T-cell (primary cell): ENCODE measurements around the gene GRWD1. TPM values are rescaled to one million over a fixed set of nuclear protein-coding genes. Genes with fewer than 3 reads are reported as not detected.

Source experiments
- ATAC-seq, 4 experiments: fragments of 200-7000 bp in 3 of 4; fragments of 150-1000 bp in 1 of 4; cut with Tn5 transposase; replicated peaks in 1 of 4; 1 replicate in 3 of 4; 2 replicates in 1 of 4; pipeline ENCODE4 v1.10.0; 2021; ENCODE audit warnings: moderate library complexity in 3 of 4, mild to moderate bottlenecking in 2 of 4, moderate number of reproducible peaks in 1 of 4
- CTCF ChIA-PET, 2 donors: fragments of 300-600 bp; sonication (Branson Sonifier 250); formaldehyde crosslinking; loops; one replicate each; lab custom pipeline; 2022; ENCODE audit warnings: antibody characterized with exemption in 2 of 2; lab: Charles Lee
- POLR2A ChIA-PET, 2 donors: fragments of 300-600 bp; sonication (Branson Sonifier 250); formaldehyde crosslinking; loops; one replicate each; lab custom pipeline; 2022; ENCODE audit warnings: antibody characterized with exemption in 2 of 2; lab: Charles Lee
- DNase-seq, 35 experiments: peaks; one replicate each; pipeline versions ENCODE4 v3.0.0 to v3.0.0-alpha.2; 2013 to 2023
- H3K27ac ChIP-seq: one replicate; pipeline ENCODE4 v1.5.1; 2013; ENCODE audit warnings: low read length
- H3K27me3 ChIP-seq, 2 experiments: replicated peaks in 1 of 2; 1 replicate in 1 of 2; 2 replicates in 1 of 2; pipeline versions ENCODE4 v1.6.1 to v1.7.0; 2013; ENCODE audit warnings: low read length in 1 of 2, mixed read lengths in 1 of 2; ENCODE audit not compliant: control insufficient read depth in 2 of 2, insufficient read depth in 2 of 2; ENCODE audit errors: extremely low read depth in 1 of 2
- H3K36me3 ChIP-seq, 2 donors: 1 replicate in 1 of 2; 2 replicates in 1 of 2; pipeline versions ENCODE4 v1.6.1 to v1.7.0; 2013; ENCODE audit warnings: low read length in 1 of 2; ENCODE audit not compliant: control insufficient read depth in 2 of 2, insufficient read depth in 1 of 2; ENCODE audit errors: extremely low read depth in 1 of 2
- H3K4me1 ChIP-seq, 2 experiments: 1 replicate in 1 of 2; 2 replicates in 1 of 2; pipeline versions ENCODE4 v1.6.1 to v1.7.0; 2013; ENCODE audit warnings: low read length in 2 of 2, mixed read lengths in 1 of 2; ENCODE audit not compliant: insufficient read depth in 2 of 2, control insufficient read depth in 1 of 2; ENCODE audit errors: extremely low read depth in 1 of 2
- H3K4me3 ChIP-seq, 2 donors: 1 replicate in 1 of 2; 2 replicates in 1 of 2; pipeline versions ENCODE4 v1.5.1 to v1.7.0; 2013; ENCODE audit warnings: mild to moderate bottlenecking in 2 of 2, low read length in 1 of 2, moderate library complexity in 1 of 2; ENCODE audit not compliant: control insufficient read depth in 1 of 2; ENCODE audit errors: extremely low read depth in 1 of 2
- H3K9me3 ChIP-seq: 2 replicates; pipeline ENCODE4 v1.7.0; 2013
- H3K27ac Mint-ChIP-seq, 2 donors: one replicate each; pipeline ENCODE4 v1.8.0; 2020 to 2021; ENCODE audit warnings: mild to moderate bottlenecking in 2 of 2, mixed read lengths in 2 of 2
- H3K27me3 Mint-ChIP-seq, 2 donors: one replicate each; pipeline ENCODE4 v1.8.0; 2021 to 2022; ENCODE audit warnings: mixed read lengths in 2 of 2
- H3K36me3 Mint-ChIP-seq: one replicate; pipeline ENCODE4 v1.8.0; 2021; ENCODE audit warnings: mixed read lengths
- H3K4me1 Mint-ChIP-seq, 3 donors: one replicate each; pipeline ENCODE4 v1.8.0; 2020 to 2022; ENCODE audit warnings: mixed read lengths in 3 of 3, mild to moderate bottlenecking in 1 of 3
- H3K4me3 Mint-ChIP-seq, 3 donors: one replicate each; pipeline ENCODE4 v1.8.0; 2020 to 2022; ENCODE audit warnings: mild to moderate bottlenecking in 3 of 3, mixed read lengths in 3 of 3, moderate library complexity in 3 of 3
- H3K9me3 Mint-ChIP-seq, 3 donors: one replicate each; pipeline ENCODE4 v1.8.0; 2020 to 2022; ENCODE audit warnings: mixed read lengths in 3 of 3
- WGBS: methylation state at CpG from one replicate; pipeline ENCODE4 v1.1.5; 2013; ENCODE audit warnings: missing lambda C conversion rate; ENCODE audit not compliant: insufficient coverage; 5-methylcytosine and 5-hydroxymethylcytosine counted together
- total RNA-seq, 35 experiments: library from RNA in 6 of 35; stranded (reverse) in 6 of 35; fragments of 120-200 nt in 1 of 35; gene quantifications; one replicate each; pipeline versions ENCODE4 v1.2.1 to v1.2.4 and lab custom pipeline; 2013 to 2026

The GRWD1 gene
- total RNA-seq, 5 donors from 2014 or later (not counting 1 experiment from before 2014, with no cell fraction given) = 29.7 to 55.2 (median 42.6) TPM

GRCh38 chr19:48398375-48399235 lies 47.2 kb upstream of the GRWD1 start:
- ATAC-seq = peak; percentile 73 to 84 (median 79)
- no peak overlapping the region for H3K27ac ChIP-seq
- WGBS = 7% methylated on average over 100 of the region's 104 CpGs
- H3K9me3 ChIP-seq = no peaks in the 10 kb centered on the region
- H3K4me3 Mint-ChIP-seq = peak overlapping the region; percentile 61 to 97 (median 70)
- H3K4me1 ChIP-seq = peaks cover 2 to 53% of the 10 kb centered on the region in 2 experiments
- H3K27me3 Mint-ChIP-seq = peaks cover 27 to 35% of the 10 kb centered on the region in 2 donors
- H3K36me3 ChIP-seq = no peaks in the 10 kb centered on the region
- peak; percentile 71 to 92 (median 83) for DNase-seq
- CTCF ChIA-PET = no interaction called here
- peaks cover 0 to 6% (median 0%) of the 10 kb centered on the region in 3 donors for H3K9me3 Mint-ChIP-seq
- H3K36me3 Mint-ChIP-seq = no peaks in the 10 kb centered on the region
- H3K4me3 ChIP-seq = peak overlapping the region in 1 of 2 donors; percentile 44
- POLR2A ChIA-PET = no interaction called here
- peak overlapping the region; percentile 43 to 64 for H3K27ac Mint-ChIP-seq
- peaks cover 36 to 44% (median 43%) of the 10 kb centered on the region in 3 donors for H3K4me1 Mint-ChIP-seq
- H3K27me3 ChIP-seq = peaks cover 2 to 40% of the 10 kb centered on the region in 2 experiments

- DNase-seq = peak in 8 of 35 experiments; percentile 19 to 61 (median 30)
- peaks cover 17 to 24% of the 10 kb centered on the region in 2 donors for H3K27me3 Mint-ChIP-seq
- 89% methylated on average over 5 of the region's 14 CpGs for WGBS
- Histone ChIP-seq H3K4me3 (no peak overlapping the region), H3K27me3 (peaks cover 0 to 29% of the 10 kb centered on the region in 2 experiments), H3K9me3 (no peaks in the 10 kb centered on the region), H3K4me1 (peaks cover 2 to 40% of the 10 kb centered on the region in 2 experiments), H3K36me3 (no peaks in the 10 kb centered on the region), H3K27ac (no peak overlapping the region)
- H3K9me3 Mint-ChIP-seq = peaks cover 0 to 6% (median 0%) of the 10 kb centered on the region in 3 donors
- H3K4me1 Mint-ChIP-seq = peaks cover 27 to 33% (median 32%) of the 10 kb centered on the region in 3 donors
- H3K27ac Mint-ChIP-seq = peak overlapping the region; percentile 52 to 66
- ChIA-PET CTCF (interaction anchor here in 1 of 2 donors (0.5 kb wide), 1 partner anchor 143 kb away, joined by 4 read pairs; no protein-coding TSS in a partner anchor), POLR2A (no interaction called here)
- peak in 2 of 4 experiments; percentile 10 to 18 for ATAC-seq
- H3K4me3 Mint-ChIP-seq = peak overlapping the region in 2 of 3 donors; percentile 28 to 42
- no peaks in the 10 kb centered on the region for H3K36me3 Mint-ChIP-seq
Measured at GRCh38 chr19:48400018-48400742, 45.6 kb upstream of the GRWD1 start.

GRCh38 chr19:48401287-48401686 lies 44.5 kb upstream of the GRWD1 start:
- Histone ChIP-seq H3K27me3 (peaks cover 0 to 18% of the 10 kb centered on the region in 2 experiments), H3K27ac (peak overlapping the region; percentile 3), H3K4me1 (peaks cover 2 to 29% of the 10 kb centered on the region in 2 experiments), H3K4me3 (no peak overlapping the region), H3K9me3 (no peaks in the 10 kb centered on the region), H3K36me3 (no peaks in the 10 kb centered on the region)
- ChIA-PET POLR2A (no interaction called here), CTCF (interaction anchor here in 1 of 2 donors (1.0 kb wide), 1 partner anchor 37 kb away, joined by 3 read pairs; the partner anchor contains the start of genes SYNGR4 and TMEM143)
- no peak for DNase-seq
- H3K4me3 Mint-ChIP-seq = no peak overlapping the region
- 73% methylated on average over 5 of the region's 5 CpGs for WGBS
- no peak for ATAC-seq
- peaks cover 16 to 21% of the 10 kb centered on the region in 2 donors for H3K27me3 Mint-ChIP-seq
- H3K36me3 Mint-ChIP-seq = no peaks in the 10 kb centered on the region
- H3K9me3 Mint-ChIP-seq = peaks cover 0 to 6% (median 5%) of the 10 kb centered on the region in 3 donors
- H3K4me1 Mint-ChIP-seq = peaks cover 23 to 26% (median 24%) of the 10 kb centered on the region in 3 donors
- H3K27ac Mint-ChIP-seq = peak overlapping the region; percentile 36 to 66

GRCh38 chr19:48403606-48404005 lies 42.2 kb upstream of the GRWD1 start:
- H3K36me3 ChIP-seq = no peaks in the 10 kb centered on the region
- no peak overlapping the region for H3K27ac ChIP-seq
- 90% methylated on average over 1 of the region's 3 CpGs for WGBS
- H3K27me3 Mint-ChIP-seq = peaks cover 11 to 15% of the 10 kb centered on the region in 2 donors
- H3K27me3 ChIP-seq = peaks cover 0 to 11% of the 10 kb centered on the region in 2 experiments
- peak; percentile 57 to 74 (median 70) for ATAC-seq
- POLR2A ChIA-PET = interaction anchor here in 1 of 2 donors (0.6 kb wide), 1 partner anchor 58 kb away, joined by 7 read pairs; no protein-coding TSS in a partner anchor
- CTCF ChIA-PET = interaction anchor here (0.5 to 1.2 kb wide), 4 partner anchors 8 to 107 kb away, joined by 3 to 5 read pairs (median 4); partner anchors contain the start of gene KDELR1 (in 1 of the 2)
- peak in 32 of 35 experiments; percentile 28 to 77 (median 52) for DNase-seq
- H3K9me3 Mint-ChIP-seq = peaks cover 0 to 6% (median 5%) of the 10 kb centered on the region in 3 donors
- H3K27ac Mint-ChIP-seq = peak overlapping the region in 1 of 2 donors; percentile 12
- H3K4me3 Mint-ChIP-seq = no peak overlapping the region
- H3K36me3 Mint-ChIP-seq = no peaks in the 10 kb centered on the region
- H3K4me3 ChIP-seq = no peak overlapping the region
- peaks cover 0 to 10% of the 10 kb centered on the region in 2 experiments for H3K4me1 ChIP-seq
- H3K4me1 Mint-ChIP-seq = peaks cover 10 to 15% (median 13%) of the 10 kb centered on the region in 3 donors
- H3K9me3 ChIP-seq = no peaks in the 10 kb centered on the region

GRCh38 chr19:48405010-48405659 lies 40.6 kb upstream of the GRWD1 start:
- peaks cover 6 to 10% (median 8%) of the 10 kb centered on the region in 3 donors for H3K4me1 Mint-ChIP-seq
- CTCF ChIA-PET = no interaction called here

More at GRCh38 chr19:48405010-48405659, 40.6 kb upstream of the GRWD1 start:
- Histone ChIP-seq H3K36me3 (no peaks in the 10 kb centered on the region), H3K4me1 (peaks cover 0 to 6% of the 10 kb centered on the region in 2 experiments), H3K27ac (no peak overlapping the region), H3K4me3 (no peak overlapping the region), H3K9me3 (no peaks in the 10 kb centered on the region), H3K27me3 (peaks cover 0 to 11% of the 10 kb centered on the region in 2 experiments)
- H3K27me3 Mint-ChIP-seq = peaks cover 11 to 15% of the 10 kb centered on the region in 2 donors
- no peaks in the 10 kb centered on the region for H3K36me3 Mint-ChIP-seq
- no peak for ATAC-seq
- H3K4me3 Mint-ChIP-seq = no peak overlapping the region
- 94% methylated on average over 16 of the region's 27 CpGs for WGBS
- DNase-seq = no peak
- H3K9me3 Mint-ChIP-seq = peaks cover 0 to 5% (median 0%) of the 10 kb centered on the region in 3 donors
- H3K27ac Mint-ChIP-seq = no peak overlapping the region
- POLR2A ChIA-PET = no interaction called here
